Measurements from ENCODE around the gene MYBPH.

DNA sequence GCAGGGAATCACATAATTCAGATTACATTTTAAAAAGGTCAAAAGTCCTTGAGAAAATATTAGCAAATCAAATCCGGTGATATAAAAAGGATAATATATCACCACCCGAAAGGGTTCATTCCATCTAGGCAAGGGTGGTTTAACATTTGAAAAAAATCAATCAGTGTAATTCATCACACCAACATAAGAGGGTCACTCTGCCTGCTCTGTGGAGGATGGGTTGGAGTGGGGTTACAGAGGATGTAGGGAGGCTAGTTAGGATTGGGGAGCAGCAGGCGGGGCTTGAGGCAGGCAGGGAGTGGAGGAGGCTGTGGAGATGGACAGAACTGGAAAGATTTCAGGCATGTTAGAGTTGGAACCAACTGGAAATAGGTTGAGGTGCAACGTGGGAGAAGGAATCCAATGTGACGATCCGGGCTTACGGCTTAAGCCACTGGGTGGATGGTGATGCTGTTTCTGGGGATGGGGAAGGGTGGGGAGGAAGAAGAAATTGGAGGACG lies 35.6 kb downstream of the MYBPH start:
- TF ChIP-seq RAD21 (conservative IDR thresholded peaks at IDR 0.05), result no peak
- TF ChIP-seq CTCF (IDR thresholded peaks at IDR 0.05; ENCODE audit: poor library complexity, severe bottlenecking), result no peak
- no peak for TF ChIP-seq TAF1 (IDR thresholded peaks at IDR 0.05; ENCODE audit: low read depth)
- TF ChIP-seq EZH2 (IDR thresholded peaks at IDR 0.05; ENCODE audit: borderline replicate concordance, insufficient read depth, low read length, poor library complexity, severe bottlenecking), result no peak
- no peak for TF ChIP-seq MXI1 (conservative IDR thresholded peaks at IDR 0.05; ENCODE audit: poor library complexity, severe bottlenecking)
- TF ChIP-seq EP300 (conservative IDR thresholded peaks at IDR 0.05; ENCODE audit: poor library complexity, severe bottlenecking), result no peak
- TF ChIP-seq POLR2AphosphoS5 (IDR thresholded peaks at IDR 0.05), result no peak
- TF ChIP-seq, protein P1, sequence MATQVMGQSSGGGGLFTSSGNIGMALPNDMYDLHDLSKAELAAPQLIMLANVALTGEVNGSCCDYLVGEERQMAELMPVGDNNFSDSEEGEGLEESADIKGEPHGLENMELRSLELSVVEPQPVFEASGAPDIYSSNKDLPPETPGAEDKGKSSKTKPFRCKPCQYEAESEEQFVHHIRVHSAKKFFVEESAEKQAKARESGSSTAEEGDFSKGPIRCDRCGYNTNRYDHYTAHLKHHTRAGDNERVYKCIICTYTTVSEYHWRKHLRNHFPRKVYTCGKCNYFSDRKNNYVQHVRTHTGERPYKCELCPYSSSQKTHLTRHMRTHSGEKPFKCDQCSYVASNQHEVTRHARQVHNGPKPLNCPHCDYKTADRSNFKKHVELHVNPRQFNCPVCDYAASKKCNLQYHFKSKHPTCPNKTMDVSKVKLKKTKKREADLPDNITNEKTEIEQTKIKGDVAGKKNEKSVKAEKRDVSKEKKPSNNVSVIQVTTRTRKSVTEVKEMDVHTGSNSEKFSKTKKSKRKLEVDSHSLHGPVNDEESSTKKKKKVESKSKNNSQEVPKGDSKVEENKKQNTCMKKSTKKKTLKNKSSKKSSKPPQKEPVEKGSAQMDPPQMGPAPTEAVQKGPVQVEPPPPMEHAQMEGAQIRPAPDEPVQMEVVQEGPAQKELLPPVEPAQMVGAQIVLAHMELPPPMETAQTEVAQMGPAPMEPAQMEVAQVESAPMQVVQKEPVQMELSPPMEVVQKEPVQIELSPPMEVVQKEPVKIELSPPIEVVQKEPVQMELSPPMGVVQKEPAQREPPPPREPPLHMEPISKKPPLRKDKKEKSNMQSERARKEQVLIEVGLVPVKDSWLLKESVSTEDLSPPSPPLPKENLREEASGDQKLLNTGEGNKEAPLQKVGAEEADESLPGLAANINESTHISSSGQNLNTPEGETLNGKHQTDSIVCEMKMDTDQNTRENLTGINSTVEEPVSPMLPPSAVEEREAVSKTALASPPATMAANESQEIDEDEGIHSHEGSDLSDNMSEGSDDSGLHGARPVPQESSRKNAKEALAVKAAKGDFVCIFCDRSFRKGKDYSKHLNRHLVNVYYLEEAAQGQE (IDR thresholded peaks at IDR 0.05; ENCODE audit: borderline replicate concordance), result no peak
- no peak for TF ChIP-seq SMC3 (conservative IDR thresholded peaks at IDR 0.05; ENCODE audit: poor library complexity)

All from neural cell (in vitro differentiated cells).